Renal cortical epithelial cell (primary cell): Measurements from ENCODE around the gene RNF114. TPM values are rescaled to one million over a fixed set of nuclear protein-coding genes. Genes with fewer than 3 reads are reported as not detected.
A peak's percentile ranks its signal among the peaks of the same experiment; 100 is the strongest.
"Not testable (repeated sequence)": the region's sequence is repeated elsewhere in the genome, so short reads cannot be mapped to it uniquely, and the experiment has no call there.

Source experiments
- DNase-seq: peaks from one replicate; pipeline ENCODE4 v3.0.0-alpha.2; 2011; ENCODE audit warnings: low read depth
- total RNA-seq: library from RNA; depleted of rRNA; stranded (reverse); fragments of >200 nt; gene quantifications from 2 replicates; pipeline ENCODE4 v1.2.3, GENCODE V29; 2014

RNF114 gene
- total RNA-seq, 1 donor from 2014 or later: 196 TPM

DNA sequence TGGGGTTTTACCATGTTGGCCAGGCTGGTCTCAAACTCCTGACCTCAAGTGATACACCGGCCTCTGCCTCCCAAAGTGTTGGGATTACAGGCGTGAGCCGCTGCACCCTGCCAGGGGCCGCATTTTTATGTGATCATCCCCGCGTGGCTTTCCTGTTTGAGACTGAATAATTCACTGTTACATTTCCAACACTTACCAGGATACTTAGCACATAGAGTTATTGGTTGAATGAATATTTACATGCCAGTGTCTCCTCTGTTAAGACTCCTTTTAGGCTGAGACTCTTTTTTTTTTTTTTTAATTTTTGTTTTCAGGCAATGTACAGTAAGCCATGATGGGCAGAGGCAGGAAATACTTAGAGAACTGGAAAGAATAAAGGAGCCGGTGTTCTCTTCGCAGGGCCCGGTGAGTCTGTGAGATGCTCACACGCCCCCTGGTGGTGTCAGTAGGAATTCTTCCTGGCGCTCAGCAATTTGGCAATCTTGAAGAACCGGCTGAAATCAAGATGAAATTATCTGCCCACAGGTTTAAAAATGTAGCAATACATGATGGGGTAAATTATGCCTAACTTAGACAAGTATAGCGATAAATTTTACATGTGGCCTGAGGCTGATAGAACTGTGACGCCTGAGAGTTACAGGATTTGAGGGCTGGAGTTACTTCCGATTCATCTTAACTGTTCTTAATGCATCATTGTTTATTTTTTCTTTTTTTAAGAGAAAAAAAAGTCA, 7.6 kb upstream of the RNF114 start:
- peak; percentile 70 for DNase-seq

DNA sequence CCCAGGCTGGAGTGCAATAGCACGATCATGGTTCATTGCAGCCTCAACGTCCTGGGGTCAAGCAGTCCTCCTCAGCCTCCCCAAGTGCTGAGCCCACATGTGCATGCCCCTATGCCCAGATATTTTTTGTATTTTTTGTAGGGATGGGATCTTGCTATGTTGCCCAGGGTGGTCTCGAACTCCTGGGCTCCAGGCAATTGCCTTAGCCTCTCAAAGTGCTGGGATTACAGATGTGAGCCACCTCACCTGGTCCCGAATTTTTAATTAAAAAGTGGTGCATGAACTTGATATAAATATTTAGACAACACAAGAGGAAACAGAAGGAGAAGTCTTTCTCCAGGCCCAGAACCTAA, 7.1 kb upstream of the RNF114 start:
- DNase-seq: no peak

DNA sequence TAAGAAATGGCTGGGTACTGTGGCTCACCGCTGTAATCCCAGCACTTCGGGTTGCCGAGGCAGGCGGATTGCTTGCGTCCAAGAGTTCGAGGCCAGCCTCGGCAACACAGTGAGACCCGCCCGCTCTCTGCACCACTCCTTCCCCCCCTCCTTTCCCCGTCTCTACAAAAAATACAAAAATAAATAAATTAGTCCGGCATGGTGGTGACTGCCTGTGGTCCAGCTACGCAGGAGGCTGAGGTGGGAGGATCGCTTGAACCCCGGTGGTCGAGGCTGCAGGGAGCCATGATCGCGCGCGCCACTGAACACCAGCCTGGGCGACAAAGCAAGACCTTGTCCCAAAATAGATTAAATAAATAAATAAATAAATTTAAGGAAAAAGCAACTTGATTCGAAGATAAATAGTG, 448 bp upstream of the RNF114 start:
- no peak for DNase-seq

DNA sequence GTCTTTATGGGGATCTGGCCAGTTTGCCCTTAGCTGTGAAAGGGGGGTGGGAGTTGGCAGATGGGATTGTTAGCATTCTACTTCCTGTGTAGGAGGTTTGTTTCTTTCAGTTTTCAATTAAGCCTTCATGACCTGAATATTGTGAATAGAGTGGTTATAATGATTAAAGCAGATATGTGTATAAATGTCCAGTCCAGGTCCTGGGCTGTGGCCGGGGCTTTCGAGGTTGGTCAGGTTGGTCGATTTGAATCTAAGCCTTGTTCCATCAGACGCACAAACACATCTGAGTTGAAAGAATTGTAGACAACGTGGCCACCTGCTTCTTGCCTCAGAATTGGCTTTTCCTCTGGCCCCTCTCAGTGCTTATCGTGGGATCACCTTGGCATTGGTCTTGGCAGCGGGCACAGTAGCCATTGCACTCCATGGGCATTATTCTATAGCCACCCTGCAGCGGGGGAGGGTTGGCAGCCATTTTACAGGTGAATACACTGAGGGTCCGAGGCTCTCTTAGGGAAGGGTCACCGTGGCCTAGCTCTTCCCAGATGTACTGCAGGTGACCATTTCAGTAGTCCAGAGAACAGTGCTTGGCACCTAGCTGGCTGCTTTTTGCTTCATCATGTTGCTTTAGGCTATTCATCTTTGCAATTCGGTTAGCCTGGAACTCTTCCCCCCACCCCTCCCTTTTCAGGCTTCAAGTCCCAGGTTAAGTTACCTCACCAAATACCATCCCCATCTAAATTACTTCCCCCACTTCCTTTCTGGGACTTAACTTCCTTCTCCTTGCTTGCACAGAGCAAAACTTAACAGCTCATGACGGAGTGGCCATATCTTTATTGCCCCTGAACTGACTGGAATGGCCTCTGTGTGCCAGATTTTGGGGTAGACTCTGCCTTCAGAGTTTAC, 1.1 kb downstream of the RNF114 start:
- peak; percentile 75 for DNase-seq

DNA sequence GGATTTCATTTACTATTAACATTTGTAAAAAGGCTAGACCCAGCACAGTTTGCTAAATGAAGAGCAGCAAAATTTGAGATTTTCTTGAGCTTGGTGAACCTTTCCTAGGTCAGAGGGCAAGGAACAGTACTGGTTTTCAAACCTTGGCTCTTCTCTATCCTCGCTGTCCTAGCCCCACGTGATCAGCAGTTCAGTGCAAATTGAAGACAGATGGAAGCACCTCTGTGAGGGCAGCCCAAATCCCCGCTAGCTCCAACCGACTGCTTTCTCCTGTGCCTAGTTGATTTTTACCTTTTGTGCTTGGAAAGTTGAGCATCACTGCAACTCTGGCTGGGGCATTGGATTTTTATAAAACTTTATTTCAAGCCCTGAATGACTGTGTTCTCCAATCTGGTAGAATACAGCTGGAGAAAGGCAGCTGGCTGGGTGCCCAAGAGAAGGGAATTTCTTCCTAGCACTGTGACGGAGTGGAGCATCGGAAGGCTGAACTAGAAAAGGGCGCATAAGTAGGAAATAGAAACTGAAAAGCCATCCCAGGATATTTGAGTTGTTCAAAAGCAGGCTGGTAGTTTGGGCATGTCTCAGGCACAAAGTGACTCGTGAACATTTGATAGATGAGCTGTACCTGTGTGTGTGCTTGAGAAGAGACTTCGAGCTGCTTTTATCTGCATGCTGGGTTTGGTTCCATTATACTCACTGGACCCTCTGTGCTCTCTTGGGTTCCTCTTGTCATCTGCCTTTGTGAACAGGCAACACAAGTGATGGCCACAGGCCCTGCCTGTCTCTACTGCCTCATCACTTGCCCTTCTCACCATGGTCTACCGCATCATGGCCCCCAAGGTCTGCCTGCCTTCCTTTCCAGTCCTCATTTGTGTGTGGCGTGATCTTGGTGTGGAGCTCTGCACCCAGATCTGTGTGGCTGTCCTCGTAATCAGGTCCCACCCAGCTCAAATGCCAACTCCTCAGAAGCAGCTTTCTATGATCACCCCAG, 2.3 kb downstream of the RNF114 start:
- no peak for DNase-seq

DNA sequence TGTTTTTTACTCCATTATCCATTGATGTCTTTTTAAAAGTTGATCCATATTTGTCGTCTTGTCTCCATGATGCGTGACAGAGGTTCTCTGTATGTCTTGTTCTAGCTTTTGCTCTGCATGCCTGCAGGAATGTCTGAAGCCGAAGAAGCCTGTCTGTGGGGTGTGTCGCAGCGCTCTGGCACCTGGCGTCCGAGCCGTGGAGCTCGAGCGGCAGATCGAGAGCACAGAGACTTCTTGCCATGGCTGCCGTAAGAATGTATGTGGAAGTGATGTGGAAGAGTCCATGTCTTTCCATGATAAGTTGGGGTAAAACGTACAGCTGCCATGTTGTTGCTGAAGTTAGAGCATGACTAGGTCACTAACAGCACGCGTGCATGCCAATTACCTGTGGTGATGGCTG, 5.3 kb downstream of the RNF114 start:
- no peak for DNase-seq

DNA sequence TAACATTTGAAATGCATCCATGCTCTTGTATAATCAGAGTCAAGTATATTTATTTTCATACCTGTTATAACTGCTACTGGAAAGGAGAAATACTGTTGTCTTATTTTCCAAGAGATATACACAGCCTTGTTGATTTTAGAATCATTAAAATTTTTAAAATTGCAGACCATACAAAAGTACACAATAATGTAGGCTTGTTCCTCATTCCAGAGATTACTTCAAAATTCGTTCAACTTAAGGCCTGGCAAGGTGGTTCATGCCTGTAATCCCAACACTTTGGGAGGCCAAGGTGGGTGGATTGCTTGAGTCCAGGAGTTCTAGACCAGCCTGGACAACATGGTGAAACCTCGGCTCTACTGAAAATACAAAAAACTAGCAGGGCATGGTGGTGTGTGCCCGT, 6.1 kb downstream of the RNF114 start:
- DNase-seq: no peak

DNA sequence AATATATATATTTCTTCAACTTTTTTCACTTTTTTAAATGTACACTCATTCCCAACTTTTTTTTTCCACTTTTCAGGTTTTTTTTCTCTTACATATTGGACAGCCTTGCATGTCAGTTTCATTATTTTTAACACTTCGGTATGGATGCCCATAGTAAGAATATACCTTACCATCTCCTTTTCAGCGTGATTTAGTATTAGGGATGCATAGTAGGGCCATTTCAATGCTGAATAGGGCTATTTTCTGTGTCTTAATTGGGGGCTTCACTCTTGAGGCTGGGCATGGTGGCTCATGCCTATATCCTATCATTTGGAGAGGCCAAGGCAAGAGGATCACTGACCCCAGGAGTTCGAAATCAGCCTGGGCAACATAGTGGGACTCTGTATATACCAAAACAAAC, 6.7 kb downstream of the RNF114 start:
- DNase-seq: no peak

DNA sequence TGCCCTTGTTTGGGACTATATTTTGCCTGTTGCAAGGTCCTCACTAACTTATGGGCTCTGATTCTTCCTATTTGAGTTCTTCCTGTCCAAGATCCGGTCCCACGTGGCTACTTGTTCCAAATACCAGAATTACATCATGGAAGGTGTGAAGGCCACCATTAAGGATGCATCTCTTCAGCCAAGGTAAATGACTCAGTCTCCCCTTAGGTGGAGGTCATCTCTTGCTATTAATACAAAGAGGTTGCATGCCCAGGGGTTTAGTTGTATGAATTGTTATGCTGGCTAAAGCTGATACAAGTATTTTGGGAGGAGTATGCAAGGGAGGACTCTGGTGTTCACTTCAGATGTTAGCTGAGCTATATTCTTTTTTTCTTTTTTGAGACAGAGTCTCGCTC, 9.1 kb downstream of the RNF114 start:
- no peak for DNase-seq

DNA sequence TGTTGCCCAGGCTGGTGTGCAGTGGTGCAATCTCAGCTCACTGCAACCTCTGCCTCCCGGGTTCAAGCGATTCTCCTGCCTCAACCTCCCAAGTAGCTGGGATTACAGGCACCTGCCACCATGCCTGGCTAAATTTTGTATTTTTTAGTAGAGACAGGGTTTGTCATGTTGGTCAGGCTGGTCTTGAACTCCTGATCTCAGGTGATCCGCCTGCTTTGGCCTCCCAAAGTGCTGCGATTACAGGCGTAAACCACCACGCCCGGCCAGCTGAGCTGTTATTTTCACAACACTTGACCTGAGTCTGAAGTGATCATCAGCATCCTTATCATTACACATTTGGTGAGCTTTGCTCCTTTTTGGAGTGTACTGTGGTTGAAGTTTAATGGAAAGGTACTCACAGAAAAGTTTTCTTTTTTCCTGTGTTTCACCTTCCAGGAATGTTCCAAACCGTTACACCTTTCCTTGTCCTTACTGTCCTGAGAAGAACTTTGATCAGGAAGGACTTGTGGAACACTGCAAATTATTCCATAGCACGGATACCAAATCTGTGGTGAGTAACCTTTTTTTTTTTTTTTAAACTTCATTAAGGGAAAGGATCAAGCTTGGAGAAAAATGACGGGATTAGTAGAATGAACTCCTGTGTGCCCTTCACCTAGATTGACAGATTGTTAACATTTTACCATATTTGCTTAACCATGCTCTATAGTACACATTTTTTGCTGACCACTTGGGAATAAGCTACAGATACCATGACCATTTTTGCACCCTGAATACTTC, 9.7 kb downstream of the RNF114 start:
- DNase-seq: no peak

DNA sequence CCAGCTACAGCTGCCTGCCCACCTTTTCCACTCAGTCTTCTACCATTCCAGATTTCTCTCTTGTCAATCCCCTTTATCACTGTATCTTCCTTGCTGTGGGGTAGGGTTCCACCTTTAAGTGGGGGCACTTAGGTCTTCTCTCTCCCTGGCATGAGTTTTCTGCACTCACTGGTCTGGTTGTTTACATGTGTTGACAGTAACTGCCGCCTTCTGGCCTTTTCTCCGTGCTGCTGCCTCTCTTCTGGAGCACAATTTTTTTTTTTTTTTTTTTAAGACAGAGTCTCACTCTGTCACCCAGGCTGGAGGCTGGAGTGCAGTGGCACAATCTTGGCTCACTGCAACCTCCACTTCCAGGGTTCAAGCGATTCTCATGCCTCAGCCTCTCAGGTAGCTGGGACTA, 12.0 kb downstream of the RNF114 start:
- DNase-seq: no peak

DNA sequence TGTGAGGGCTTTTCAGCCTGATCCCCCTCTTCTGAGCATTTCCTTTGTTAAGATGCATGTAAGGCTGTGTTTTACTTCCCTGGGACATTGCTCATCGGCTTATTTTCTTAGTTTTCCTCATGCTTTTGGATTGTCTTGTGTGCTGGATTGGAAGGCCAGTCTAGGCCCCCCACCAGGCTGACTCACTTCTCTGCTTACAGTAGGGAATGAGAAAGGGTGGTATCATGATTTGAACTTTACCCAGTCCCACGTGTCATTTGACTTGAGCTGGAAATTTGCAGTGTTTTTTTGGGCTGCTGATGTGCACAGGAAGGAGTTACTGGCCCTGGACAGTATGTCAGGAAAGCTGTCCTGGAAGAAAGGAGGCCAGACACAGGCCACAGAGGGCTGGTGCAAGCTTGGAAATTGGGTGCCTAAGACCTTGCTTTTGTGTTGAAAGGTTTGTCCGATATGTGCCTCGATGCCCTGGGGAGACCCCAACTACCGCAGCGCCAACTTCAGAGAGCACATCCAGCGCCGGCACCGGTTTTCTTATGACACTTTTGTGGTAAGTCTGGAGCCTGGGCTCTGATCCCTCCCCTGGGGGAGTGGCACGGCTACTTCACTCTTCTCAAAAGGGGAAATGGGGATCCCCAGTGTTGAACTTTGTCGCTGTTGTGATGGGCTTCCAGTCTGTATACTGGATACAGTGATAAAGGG, 12.8 kb downstream of the RNF114 start:
- DNase-seq: peak; percentile 73

DNA sequence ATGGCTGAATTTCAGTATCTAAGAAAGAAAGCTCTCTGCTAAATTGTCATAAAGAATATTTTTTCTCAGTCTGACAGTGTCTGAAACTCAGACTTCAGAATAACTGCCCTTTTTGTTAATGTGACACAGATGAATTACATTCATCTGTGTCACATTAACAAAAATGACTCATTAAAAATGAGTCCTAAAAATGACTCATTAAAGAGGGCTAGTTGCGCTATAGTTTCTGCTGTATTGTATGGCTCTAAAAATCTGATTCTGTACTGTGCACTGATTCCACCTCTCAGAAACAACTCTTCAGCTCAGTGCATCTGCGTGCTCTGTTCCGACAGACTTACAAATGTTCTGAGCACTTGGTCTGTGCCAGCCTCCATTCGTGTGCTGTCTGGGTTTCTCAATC, 15.0 kb downstream of the RNF114 start:
- DNase-seq: no peak

DNA sequence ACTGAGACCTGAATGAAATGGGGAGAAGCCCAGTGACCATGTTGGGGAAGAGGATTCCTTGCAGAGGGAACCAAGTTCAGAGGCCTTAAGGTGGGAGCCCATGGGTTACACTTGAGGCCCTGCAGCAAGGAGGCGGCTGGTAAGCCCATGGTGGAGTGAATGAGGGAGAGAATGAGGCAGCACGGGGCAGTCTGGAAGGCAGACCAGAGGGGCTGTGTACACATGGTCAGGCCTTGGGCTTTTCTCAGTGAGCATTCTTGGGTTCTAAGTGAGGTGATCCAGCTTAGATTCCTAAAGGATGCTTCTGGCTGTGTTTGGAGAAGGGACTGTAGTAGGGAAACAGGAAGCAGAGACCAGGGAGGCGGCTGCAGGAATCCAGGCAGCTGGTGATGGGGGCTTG, 19.0 kb downstream of the RNF114 start:
- no peak for DNase-seq

DNA sequence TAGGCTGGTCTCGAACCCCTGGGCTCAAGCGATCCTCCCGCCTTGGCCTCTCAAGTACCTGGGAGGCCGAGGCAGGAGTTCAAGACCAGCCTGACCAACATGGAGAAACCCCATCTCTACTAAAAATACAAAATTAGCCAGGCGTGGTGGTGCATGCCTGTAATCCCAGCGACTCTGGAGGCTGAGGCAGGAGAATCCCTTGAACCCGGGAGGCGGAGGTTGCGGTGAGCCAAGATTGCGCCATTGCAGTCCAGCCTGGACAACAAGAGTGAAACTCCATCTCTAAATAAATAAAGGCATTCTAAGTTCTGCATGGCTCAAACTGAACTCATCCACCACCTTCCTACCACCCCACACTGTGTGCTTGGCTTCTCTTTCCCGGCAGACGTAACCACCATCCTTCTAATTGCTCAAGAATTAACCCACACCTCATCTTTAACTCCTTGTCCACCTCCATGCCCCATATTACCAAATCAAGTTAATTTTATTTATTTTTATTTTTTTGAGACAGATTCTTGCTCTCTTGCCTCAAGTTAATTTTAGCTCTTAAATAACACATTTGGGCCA, 19.7 kb downstream of the RNF114 start:
- DNase-seq: not testable (repeated sequence)

DNA sequence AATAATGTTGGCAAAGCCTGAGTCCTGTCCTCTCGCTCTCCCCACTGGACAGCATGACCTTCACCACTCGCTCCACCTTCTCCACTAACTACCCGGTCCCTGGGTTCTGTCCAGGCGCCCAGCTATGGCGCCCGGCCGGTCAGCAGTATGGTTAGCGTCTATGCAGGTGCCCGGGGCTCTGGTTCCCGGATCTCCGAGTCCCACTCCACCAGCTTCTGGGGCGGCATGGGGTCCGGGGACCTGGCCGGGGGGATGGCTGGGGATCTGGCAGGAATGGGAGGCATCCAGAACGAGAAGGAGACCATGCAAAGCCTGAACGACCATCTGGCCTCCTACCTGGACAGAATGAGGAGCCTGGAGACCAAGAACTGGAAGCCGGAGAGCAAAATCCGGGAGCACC, 20.5 kb downstream of the RNF114 start:
- DNase-seq: no peak

DNA sequence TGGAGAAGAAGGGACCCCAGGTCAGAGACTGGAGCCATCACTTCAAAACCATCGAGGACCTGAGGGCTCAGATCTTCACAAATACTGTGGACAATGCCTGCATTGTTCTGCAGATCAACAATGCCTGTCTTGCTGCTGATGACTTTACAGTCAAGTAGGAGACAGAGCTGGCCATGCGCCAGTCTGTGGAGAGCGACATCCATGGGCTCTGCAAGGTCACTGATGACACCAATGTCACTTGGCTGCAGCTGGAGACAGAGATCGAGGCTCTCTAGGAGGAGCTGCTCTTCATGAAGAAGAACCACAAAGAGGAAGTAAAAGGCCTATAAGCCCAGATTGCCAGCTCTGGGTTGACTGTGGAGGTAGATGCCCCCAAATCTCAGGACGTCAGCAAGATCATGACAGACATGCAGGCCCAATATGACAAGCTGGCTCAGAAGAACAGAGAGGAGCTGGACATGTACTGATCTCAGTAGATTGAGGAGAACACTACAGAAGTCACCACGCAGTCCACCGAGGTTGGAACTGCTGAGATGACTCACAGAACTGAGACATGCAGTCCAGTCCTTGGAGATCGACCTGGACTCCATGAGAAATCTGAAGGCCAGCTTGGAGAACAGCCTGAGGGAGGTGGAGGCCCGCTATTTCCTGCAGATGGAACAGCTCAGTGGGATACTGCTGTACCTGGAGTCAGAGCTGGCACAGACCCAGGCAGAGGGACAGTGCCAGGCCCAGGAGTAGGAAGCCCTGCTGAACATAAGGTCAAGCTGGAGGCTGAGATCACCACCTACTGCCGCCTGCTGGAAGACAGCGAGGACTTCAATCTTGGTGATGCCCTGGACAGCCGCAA, 21.1 kb downstream of the RNF114 start:
- DNase-seq: not testable (repeated sequence)

DNA sequence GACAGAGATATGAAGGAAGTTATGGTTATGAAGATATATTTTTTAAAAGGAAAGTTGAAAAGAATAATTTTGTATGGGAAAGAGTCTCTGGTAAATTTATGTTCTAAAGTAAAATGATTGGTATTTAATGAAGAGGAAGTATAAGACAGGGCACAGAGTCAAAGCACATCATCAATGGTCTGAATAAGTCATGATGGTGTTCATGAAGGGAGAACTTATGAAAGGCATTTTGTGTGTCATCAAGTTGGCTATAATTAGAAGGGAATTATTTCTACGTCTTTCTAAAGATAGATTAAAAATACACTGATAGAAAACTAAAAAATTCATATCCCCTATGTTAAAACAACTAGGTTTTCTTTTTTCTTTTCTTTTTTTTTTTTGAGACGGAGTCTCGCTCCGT, 25.2 kb downstream of the RNF114 start:
- no peak for DNase-seq
